Lower lobe of right lung (tissue), 2 donors: ENCODE results near the gene NPTXR. TPM values are rescaled to one million over a fixed set of nuclear protein-coding genes. Genes with fewer than 3 reads are reported as not detected.

Experiments
- ATAC-seq, 2 donors: fragments of 200-7000 bp; cut with Tn5 transposase; one replicate each; pipeline ENCODE4 v1.9.1; 2020 to 2022; ENCODE audit warnings: mild to moderate bottlenecking in 2 of 2, moderate library complexity in 2 of 2
- DNase-seq: peaks from one replicate; pipeline ENCODE4 v3.0.0-alpha.2; 2020
- H3K27ac ChIP-seq: fragments of 200-600 bp; one replicate; pipeline ENCODE4 v1.8.0; 2022
- H3K27me3 ChIP-seq: fragments of 200-600 bp; one replicate; pipeline ENCODE4 v1.8.0; 2022; ENCODE audit warnings: low read depth
- H3K36me3 ChIP-seq: fragments of 200-600 bp; one replicate; pipeline ENCODE4 v1.8.0; 2022; ENCODE audit warnings: mild to moderate bottlenecking
- H3K4me1 ChIP-seq: fragments of 200-600 bp; one replicate; pipeline ENCODE4 v1.8.0; 2022
- H3K4me3 ChIP-seq: fragments of 200-600 bp; one replicate; pipeline ENCODE4 v1.8.0; 2022; ENCODE audit warnings: mild to moderate bottlenecking
- H3K9me3 ChIP-seq: fragments of 200-600 bp; one replicate; pipeline ENCODE4 v1.8.0; 2022
- intact Hi-C: fragments of 100-400 bp; cut with DNase I; formaldehyde crosslinking; loops from one replicate; pipeline ENCODE4 v1.11.0; 2022
- total RNA-seq: library from RNA; stranded (reverse); fragmentation: NEBNext Ultra II Directional; extraction: Animal tissue kit (Norgen Biotek cat#: 25700); gene quantifications from one replicate; pipeline ENCODE4 v1.2.1, GENCODE V29; 2021
- TF ChIP-seq, protein P1 (sequence below): fragments of 200-600 bp; IDR thresholded peaks from one replicate; pipeline ENCODE4 v1.8.0; 2022; ENCODE audit warnings: antibody characterized with exemption, mild to moderate bottlenecking
- donor health status: DM: no; HTN: yes; CAD: no; lungs with severe emphysema.

NPTXR gene
- total RNA-seq, 1 donor from 2014 or later: 5.1 TPM

DNA sequence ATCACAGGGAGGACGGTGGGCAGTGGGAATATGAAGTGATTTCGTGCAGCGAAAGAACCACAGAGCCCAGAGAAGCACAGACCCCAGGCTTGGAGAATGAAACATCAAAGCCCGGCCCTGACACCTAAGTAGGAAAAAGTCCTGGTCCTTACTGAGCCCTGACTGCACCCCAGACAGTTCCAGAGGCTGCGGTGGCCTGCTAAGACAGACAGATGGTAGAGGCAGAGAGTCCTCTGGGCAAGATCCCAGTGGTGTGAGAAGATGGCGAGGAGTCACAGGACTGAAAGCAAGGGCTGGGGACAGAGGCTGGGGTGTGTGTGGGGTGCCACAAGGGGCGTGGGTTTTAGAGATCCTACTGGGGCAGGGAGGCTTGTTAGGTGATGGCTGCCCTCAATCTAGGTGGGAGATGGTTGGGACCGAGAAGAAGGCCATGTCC lies 24.5 kb upstream of the NPTXR start:
- Histone ChIP-seq H3K36me3 (peaks cover 46% of the 10 kb centered on the region), H3K9me3 (no peaks in the 10 kb centered on the region), H3K27me3 (no peaks in the 10 kb centered on the region), H3K4me3 (no peak overlapping the region), H3K27ac (no peak overlapping the region), H3K4me1 (peaks cover 54% of the 10 kb centered on the region)
- intact Hi-C loops: no loop called here
- DNase-seq (peak; percentile 14), ATAC-seq (no peak)
- TF ChIP-seq, protein P1, sequence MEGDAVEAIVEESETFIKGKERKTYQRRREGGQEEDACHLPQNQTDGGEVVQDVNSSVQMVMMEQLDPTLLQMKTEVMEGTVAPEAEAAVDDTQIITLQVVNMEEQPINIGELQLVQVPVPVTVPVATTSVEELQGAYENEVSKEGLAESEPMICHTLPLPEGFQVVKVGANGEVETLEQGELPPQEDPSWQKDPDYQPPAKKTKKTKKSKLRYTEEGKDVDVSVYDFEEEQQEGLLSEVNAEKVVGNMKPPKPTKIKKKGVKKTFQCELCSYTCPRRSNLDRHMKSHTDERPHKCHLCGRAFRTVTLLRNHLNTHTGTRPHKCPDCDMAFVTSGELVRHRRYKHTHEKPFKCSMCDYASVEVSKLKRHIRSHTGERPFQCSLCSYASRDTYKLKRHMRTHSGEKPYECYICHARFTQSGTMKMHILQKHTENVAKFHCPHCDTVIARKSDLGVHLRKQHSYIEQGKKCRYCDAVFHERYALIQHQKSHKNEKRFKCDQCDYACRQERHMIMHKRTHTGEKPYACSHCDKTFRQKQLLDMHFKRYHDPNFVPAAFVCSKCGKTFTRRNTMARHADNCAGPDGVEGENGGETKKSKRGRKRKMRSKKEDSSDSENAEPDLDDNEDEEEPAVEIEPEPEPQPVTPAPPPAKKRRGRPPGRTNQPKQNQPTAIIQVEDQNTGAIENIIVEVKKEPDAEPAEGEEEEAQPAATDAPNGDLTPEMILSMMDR: no peak

DNA sequence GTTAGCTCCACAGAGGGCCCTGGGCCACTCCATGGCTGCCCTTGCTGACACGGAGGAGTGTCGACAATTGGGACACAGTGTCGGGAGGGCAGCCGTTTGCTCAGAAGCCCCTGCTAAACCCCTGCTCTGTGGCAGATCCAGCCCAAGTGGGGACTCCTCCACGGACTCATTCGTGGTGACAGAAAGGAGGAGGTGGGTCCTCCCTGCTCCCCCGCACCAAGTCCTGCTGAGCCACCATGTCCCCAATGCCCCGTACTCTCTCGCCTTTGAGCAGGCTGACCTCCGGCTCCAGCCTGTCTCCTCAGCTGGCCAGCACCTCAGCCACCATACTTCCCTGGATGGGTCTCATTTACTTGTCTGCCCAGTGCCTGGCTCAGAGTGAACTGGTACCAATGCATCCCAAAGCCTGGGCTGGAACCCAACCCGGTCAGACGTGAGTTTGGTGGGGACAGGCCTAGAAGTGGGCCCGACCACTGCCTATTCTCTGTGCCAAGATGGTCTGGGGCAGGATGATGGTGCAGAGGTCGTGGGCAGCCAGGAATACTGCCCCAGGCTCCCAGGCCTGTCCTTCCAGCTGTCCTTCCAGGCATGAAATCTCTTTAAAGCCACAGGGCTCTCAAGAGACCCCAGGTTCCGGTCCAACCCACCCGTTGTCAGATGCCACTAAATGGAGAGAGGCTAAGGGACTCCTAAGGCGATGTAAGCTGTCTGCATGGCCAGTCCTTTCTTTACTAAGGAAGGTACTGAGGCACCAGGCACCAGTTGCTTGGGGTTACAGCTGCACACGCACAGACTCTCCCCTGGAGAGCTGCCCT lies 23.9 kb upstream of the NPTXR start:
- H3K4me3 ChIP-seq: no peak overlapping the region
- ATAC-seq (no peak), DNase-seq (peak; percentile 32)
- H3K27me3 ChIP-seq: no peaks in the 10 kb centered on the region
- no peak overlapping the region for H3K27ac ChIP-seq
- H3K36me3 ChIP-seq: peaks cover 46% of the 10 kb centered on the region
- peaks cover 57% of the 10 kb centered on the region for H3K4me1 ChIP-seq
- intact Hi-C loops: no loop called here
- TF ChIP-seq, protein P1: no peak
- H3K9me3 ChIP-seq: no peaks in the 10 kb centered on the region

DNA sequence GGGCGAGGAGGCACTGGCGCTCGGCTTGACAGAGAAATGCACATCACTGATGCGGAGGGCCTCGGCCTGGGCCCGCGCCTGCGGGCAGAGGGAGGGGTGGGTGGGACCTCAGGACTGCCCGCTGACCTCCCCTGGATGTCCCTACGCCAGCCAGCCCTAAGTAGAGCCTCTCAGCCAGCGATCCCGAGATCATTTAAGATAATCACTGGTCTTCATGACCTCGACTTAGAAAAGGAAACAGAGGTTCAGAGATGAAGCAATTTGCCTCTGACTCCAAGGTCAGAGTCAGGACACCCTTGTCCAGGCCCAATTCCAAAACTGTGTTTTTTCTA lies 23.3 kb upstream of the NPTXR start:
- DNase-seq: no peak
- Histone ChIP-seq H3K27me3 (no peaks in the 10 kb centered on the region), H3K36me3 (peaks cover 46% of the 10 kb centered on the region), H3K9me3 (no peaks in the 10 kb centered on the region), H3K4me1 (peaks cover 63% of the 10 kb centered on the region), H3K4me3 (no peak overlapping the region), H3K27ac (no peak overlapping the region)
- TF ChIP-seq, protein P1: no peak
- ATAC-seq: no peak
- intact Hi-C loops: no loop called here

DNA sequence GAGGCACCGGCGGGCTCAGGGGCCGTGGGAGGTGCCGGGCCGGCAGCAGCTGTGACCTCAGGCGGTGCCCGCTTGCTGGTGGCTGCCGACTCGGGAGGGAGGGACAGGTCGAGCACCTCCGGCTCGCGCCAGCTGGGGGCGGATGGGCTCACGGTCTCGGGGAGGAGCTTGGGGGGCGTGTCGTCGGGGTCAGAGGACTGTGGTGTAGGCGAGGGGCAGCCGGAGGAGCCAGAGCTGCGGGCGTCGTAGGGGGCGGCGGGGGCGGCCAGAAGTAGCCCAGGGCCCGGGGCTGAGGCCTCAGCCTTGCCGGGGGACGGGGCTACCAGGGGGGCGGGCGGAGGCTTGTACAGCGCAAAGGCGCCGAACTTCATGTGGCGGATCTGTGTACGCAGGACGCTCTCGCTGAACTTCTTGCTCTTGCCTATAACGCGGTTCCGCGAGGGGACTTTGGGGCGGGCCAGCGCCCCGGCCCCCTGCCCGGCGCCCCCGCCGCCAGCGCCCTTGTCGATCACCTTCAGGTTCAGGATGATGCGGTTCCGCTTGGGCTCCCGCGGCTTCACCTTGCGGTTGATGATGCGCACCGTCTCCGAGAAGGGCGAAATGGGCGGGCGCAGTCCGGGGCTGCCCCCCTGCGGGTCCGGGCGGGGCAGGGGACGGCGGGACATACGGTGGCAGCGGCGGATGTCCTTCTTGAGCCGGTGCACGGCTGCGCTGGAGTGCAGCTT lies 22.7 kb upstream of the NPTXR start:
- Histone ChIP-seq H3K4me1 (peaks cover 68% of the 10 kb centered on the region), H3K4me3 (no peak overlapping the region), H3K27ac (no peak overlapping the region), H3K36me3 (peaks cover 46% of the 10 kb centered on the region), H3K27me3 (no peaks in the 10 kb centered on the region), H3K9me3 (no peaks in the 10 kb centered on the region)
- TF ChIP-seq, protein P1: no peak
- peak; percentile 38 for DNase-seq
- ATAC-seq: no peak
- intact Hi-C loops: no loop called here

DNA sequence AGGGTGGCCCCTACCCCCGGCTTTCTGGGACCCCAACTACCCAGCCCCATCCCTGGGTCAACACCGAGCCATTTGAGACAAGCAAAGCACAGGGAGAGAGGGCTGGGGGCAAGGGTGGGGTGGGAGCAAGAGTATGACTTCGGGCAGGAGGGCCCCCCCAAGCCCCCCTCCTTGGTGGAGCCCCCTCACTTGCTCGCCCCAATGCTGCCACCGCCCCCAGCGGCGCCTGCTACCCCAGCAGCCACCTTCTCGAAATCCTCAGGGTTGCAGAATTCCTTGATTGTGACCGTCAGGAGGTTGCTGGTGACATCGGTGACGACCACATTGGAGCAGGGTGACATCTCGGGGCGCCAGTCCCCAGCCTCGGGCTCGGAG lies 22.2 kb upstream of the NPTXR start:
- peaks cover 66% of the 10 kb centered on the region for H3K4me1 ChIP-seq
- DNase-seq: peak; percentile 30
- intact Hi-C loops: no loop called here

More for the DNA sequence above, 22.2 kb upstream of the NPTXR start:
- Histone ChIP-seq H3K4me3 (no peak overlapping the region), H3K27me3 (no peaks in the 10 kb centered on the region), H3K27ac (no peak overlapping the region), H3K9me3 (no peaks in the 10 kb centered on the region), H3K36me3 (peaks cover 46% of the 10 kb centered on the region)
- no peak for ATAC-seq
- TF ChIP-seq, protein P1: no peak
